ENCODE measurements around the gene URI1. TPM values are rescaled to one million over a fixed set of nuclear protein-coding genes. Genes with fewer than 3 reads are reported as not detected.
"Not testable (repeated sequence)": the region's sequence is repeated elsewhere in the genome, so short reads cannot be mapped to it uniquely, and the experiment has no call there.

URI1 gene
- polyA plus RNA-seq, 1 donor, result 62.6 TPM

GRCh38 chr19:30036154-30037129 lies 94.4 kb downstream of the URI1 start:
- Histone ChIP-seq H3K27me3 (ENCODE audit: control insufficient read depth, insufficient read depth, low read length) (no peaks in the 10 kb centered on the region), H3K9me3 (ENCODE audit: control insufficient read depth, low read depth, low read length) (no peaks in the 10 kb centered on the region), H3K36me3 (ENCODE audit: control insufficient read depth, insufficient read depth, low read length) (peaks cover 3% of the 10 kb centered on the region), H3K27ac (ENCODE audit: low read length) (no peak overlapping the region), H3K4me3 (ENCODE audit: low read length) (no peak overlapping the region), H3K4me1 (ENCODE audit: control insufficient read depth, insufficient read depth, low read length) (no peaks in the 10 kb centered on the region)
- DNase-seq, result no peak
- WGBS (ENCODE audit: insufficient coverage, low lambda C conversion rate), result no CpG with 5 or more reads among the region's 8 CpGs

DNA sequence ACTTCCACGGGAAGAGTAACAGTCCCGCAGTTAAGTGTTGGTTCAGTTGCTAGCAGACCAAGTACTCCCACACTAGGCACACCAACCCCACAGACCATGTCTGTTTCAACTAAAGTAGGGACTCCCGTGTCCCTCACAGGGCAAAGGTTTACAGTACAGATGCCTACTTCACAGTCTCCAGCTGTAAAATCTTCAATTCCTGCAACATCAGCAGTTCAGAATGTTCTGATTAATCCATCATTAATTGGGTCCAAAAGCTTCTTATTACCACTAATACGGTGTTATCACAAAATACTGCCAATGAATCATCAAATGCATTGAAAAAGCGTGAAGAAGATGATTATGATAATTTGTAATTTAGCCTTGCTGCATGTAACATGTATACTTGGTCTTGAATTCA lies 95.8 kb downstream of the URI1 start:
- Histone ChIP-seq H3K27ac (ENCODE audit: low read length) (no peak overlapping the region), H3K4me3 (ENCODE audit: low read length) (no peak overlapping the region), H3K4me1 (ENCODE audit: control insufficient read depth, insufficient read depth, low read length) (no peaks in the 10 kb centered on the region), H3K36me3 (ENCODE audit: control insufficient read depth, insufficient read depth, low read length) (peaks cover 3% of the 10 kb centered on the region), H3K27me3 (ENCODE audit: control insufficient read depth, insufficient read depth, low read length) (no peaks in the 10 kb centered on the region), H3K9me3 (ENCODE audit: control insufficient read depth, low read depth, low read length) (no peaks in the 10 kb centered on the region)
- WGBS (ENCODE audit: insufficient coverage, low lambda C conversion rate), result 100% methylated on average over 1 of the region's 5 CpGs
- no peak for DNase-seq

DNA sequence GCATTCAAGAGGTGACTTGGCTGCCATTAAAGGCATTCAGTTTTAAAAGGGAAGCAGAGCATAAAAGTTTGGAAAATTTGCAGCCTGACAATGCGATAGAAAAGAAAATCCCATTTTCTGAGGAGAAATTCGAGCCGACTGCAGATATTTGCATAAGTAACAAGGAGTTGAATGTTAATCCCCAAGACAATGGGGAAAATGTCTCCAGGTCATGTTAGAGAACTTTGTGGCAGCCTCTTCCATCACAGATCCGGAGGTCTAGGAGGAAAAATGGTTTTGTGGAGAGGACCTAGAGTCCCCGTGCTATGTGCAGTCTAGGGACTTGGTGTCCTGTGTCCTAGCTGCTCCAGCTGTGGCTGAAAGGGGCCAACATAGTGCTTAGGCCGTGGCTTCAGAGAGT lies 99.9 kb downstream of the URI1 start:
- no CpG with 5 or more reads among the region's 6 CpGs for WGBS (ENCODE audit: insufficient coverage, low lambda C conversion rate)
- not testable (repeated sequence) for H3K36me3 ChIP-seq (ENCODE audit: control insufficient read depth, insufficient read depth, low read length); H3K9me3 ChIP-seq (ENCODE audit: control insufficient read depth, low read depth, low read length); H3K27me3 ChIP-seq (ENCODE audit: control insufficient read depth, insufficient read depth, low read length); H3K4me1 ChIP-seq (ENCODE audit: control insufficient read depth, insufficient read depth, low read length); DNase-seq; H3K4me3 ChIP-seq (ENCODE audit: low read length); H3K27ac ChIP-seq (ENCODE audit: low read length)

GRCh38 chr19:30043008-30043407 lies 101.0 kb downstream of the URI1 start:
- H3K27me3 ChIP-seq (ENCODE audit: control insufficient read depth, insufficient read depth, low read length); H3K4me1 ChIP-seq (ENCODE audit: control insufficient read depth, insufficient read depth, low read length); H3K4me3 ChIP-seq (ENCODE audit: low read length); H3K36me3 ChIP-seq (ENCODE audit: control insufficient read depth, insufficient read depth, low read length); H3K9me3 ChIP-seq (ENCODE audit: control insufficient read depth, low read depth, low read length); H3K27ac ChIP-seq (ENCODE audit: low read length); DNase-seq: not testable (repeated sequence)

DNA sequence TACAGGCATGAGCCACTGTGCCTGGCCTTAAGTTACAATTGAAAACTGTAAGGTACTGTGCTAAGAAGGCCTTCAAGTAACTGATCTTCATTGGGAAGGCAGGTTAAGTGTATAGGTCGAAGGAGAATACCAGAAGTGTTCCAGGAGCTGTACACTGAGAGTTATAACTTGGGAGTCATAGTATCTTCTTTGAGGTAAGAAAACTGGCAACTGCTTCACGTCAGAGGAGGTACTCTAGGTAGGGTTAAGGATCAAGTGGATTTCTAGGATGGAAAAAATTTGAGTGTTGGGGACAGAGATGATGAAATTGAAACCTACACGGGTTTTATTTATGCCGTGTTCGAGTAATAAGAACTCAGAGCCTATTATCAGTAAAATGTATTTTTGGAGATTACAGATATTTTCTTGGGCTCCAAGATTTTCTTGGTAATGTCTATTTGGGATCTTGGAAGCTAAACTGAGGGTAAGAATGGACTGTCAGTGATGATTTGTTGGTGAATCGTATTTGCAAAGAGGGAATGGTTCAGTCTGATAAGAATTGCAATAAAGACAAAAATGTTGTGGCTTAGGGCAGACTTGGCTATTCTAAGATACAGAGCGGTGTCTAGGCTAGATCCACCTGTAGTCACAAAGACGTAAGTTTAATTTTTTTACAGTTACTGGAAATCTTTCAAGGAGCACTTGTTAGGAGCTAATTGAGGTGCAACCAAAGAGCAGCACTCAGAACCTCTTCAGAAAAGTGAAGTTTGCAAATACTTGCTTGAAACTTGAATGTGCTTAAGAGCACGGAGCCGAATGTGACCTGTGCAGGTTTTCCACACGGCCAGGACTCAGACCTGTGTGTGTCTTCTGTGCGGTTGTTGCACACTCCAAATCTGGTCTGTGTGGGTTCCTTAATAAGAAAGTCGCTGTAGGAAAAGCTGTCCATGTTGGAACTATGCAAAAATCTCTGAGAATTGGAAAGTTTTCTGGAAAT lies 102.5 kb downstream of the URI1 start:
- H3K4me3 ChIP-seq (ENCODE audit: low read length), result no peak overlapping the region
- no peaks in the 10 kb centered on the region for H3K27me3 ChIP-seq (ENCODE audit: control insufficient read depth, insufficient read depth, low read length)
- no peaks in the 10 kb centered on the region for H3K36me3 ChIP-seq (ENCODE audit: control insufficient read depth, insufficient read depth, low read length)
- no peaks in the 10 kb centered on the region for H3K9me3 ChIP-seq (ENCODE audit: control insufficient read depth, low read depth, low read length)
- H3K27ac ChIP-seq (ENCODE audit: low read length), result no peak overlapping the region
- H3K4me1 ChIP-seq (ENCODE audit: control insufficient read depth, insufficient read depth, low read length), result no peaks in the 10 kb centered on the region
- 91% methylated on average over 5 of the region's 13 CpGs for WGBS (ENCODE audit: insufficient coverage, low lambda C conversion rate)
- DNase-seq, result no peak

DNA sequence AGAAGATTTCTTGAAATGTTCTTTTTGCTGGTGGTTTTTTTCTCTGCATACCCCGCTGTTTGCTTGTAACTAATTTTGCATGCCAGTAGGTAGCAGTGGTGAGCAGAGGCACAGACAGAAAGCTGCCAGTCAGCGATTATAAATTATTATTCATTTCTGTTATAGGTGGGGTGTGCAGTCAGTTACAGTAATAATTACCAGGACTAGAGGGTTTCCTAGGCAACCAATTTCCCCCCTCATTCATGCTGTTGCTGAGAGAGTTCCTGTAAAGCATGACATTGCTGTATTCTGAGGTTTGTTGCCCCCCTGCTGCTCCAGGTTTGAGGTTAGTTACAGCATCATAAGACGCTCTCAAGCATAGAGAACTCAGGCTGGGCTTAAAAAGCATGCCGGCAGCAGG lies 104.5 kb downstream of the URI1 start:
- H3K27ac ChIP-seq (ENCODE audit: low read length), result no peak overlapping the region
- H3K4me3 ChIP-seq (ENCODE audit: low read length), result no peak overlapping the region
- no peaks in the 10 kb centered on the region for H3K27me3 ChIP-seq (ENCODE audit: control insufficient read depth, insufficient read depth, low read length)
- no peaks in the 10 kb centered on the region for H3K36me3 ChIP-seq (ENCODE audit: control insufficient read depth, insufficient read depth, low read length)
- no peaks in the 10 kb centered on the region for H3K4me1 ChIP-seq (ENCODE audit: control insufficient read depth, insufficient read depth, low read length)
- no peak for DNase-seq
- no CpG with 5 or more reads among the region's 4 CpGs for WGBS (ENCODE audit: insufficient coverage, low lambda C conversion rate)
- no peaks in the 10 kb centered on the region for H3K9me3 ChIP-seq (ENCODE audit: control insufficient read depth, low read depth, low read length)

DNA sequence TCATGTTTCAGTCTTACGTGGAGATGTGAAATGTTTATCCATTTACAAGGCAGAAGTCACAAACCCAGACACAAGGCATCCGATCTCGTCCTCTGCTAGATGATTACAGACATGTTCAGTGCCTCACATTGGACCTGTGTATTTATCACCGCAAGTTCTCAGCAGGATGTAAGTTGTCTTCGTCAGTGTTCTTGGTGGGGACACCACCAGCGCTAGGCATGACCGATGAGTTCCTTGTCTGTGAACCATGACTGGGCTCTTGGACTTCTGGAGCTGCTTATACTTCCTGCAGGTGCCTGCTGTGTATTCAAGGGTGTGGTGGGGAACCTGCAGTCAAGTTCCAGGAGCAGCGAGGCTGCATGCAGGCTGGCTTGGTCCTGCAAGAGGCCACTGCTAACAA lies 105.4 kb downstream of the URI1 start:
- no peaks in the 10 kb centered on the region for H3K4me1 ChIP-seq (ENCODE audit: control insufficient read depth, insufficient read depth, low read length)
- no peak for DNase-seq
- H3K27ac ChIP-seq (ENCODE audit: low read length), result no peak overlapping the region
- no peaks in the 10 kb centered on the region for H3K36me3 ChIP-seq (ENCODE audit: control insufficient read depth, insufficient read depth, low read length)
- no CpG with 5 or more reads among the region's 8 CpGs for WGBS (ENCODE audit: insufficient coverage, low lambda C conversion rate)
- H3K27me3 ChIP-seq (ENCODE audit: control insufficient read depth, insufficient read depth, low read length), result no peaks in the 10 kb centered on the region
- no peaks in the 10 kb centered on the region for H3K9me3 ChIP-seq (ENCODE audit: control insufficient read depth, low read depth, low read length)
- H3K4me3 ChIP-seq (ENCODE audit: low read length), result no peak overlapping the region

DNA sequence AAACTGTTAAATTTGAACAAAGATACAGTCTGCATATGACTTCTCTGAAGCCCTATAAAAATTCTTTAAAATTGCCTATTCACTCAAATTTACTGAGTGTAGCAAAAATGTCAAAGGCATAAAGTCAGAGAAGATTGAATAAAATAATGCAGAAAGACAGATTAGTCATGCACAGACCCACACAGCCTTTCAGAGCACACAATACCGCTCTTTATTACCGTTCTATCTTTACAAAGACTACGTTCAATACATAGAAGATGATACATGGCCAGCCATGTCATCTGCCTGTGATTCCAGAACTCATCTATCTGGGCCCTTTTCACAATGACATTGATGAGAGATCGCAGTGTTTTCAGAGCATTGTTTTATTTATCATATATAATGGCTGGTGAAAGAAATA lies 107.2 kb downstream of the URI1 start:
- 80% methylated on average over 1 of the region's 4 CpGs for WGBS (ENCODE audit: insufficient coverage, low lambda C conversion rate)
- no peaks in the 10 kb centered on the region for H3K36me3 ChIP-seq (ENCODE audit: control insufficient read depth, insufficient read depth, low read length)
- no peaks in the 10 kb centered on the region for H3K9me3 ChIP-seq (ENCODE audit: control insufficient read depth, low read depth, low read length)
- H3K27me3 ChIP-seq (ENCODE audit: control insufficient read depth, insufficient read depth, low read length), result no peaks in the 10 kb centered on the region
- no peak for DNase-seq
- H3K4me3 ChIP-seq (ENCODE audit: low read length), result no peak overlapping the region
- H3K4me1 ChIP-seq (ENCODE audit: control insufficient read depth, insufficient read depth, low read length), result no peaks in the 10 kb centered on the region
- no peak overlapping the region for H3K27ac ChIP-seq (ENCODE audit: low read length)

GRCh38 chr19:30049846-30050667 lies 108.0 kb downstream of the URI1 start:
- no CpG with 5 or more reads among the region's 13 CpGs for WGBS (ENCODE audit: insufficient coverage, low lambda C conversion rate)
- Histone ChIP-seq H3K4me1 (ENCODE audit: control insufficient read depth, insufficient read depth, low read length) (no peaks in the 10 kb centered on the region), H3K4me3 (ENCODE audit: low read length) (no peak overlapping the region), H3K36me3 (ENCODE audit: control insufficient read depth, insufficient read depth, low read length) (no peaks in the 10 kb centered on the region), H3K27ac (ENCODE audit: low read length) (no peak overlapping the region), H3K27me3 (ENCODE audit: control insufficient read depth, insufficient read depth, low read length) (no peaks in the 10 kb centered on the region), H3K9me3 (ENCODE audit: control insufficient read depth, low read depth, low read length) (no peaks in the 10 kb centered on the region)
- DNase-seq, result no peak

Data from large intestine (tissue), 3 donors.